Mucosa of stomach (tissue), 1 donor: ENCODE measurements around the gene PKP2.

ENCODE experiments used
- H3K27me3 ChIP-seq: one replicate; pipeline ENCODE4 v1.7.0; 2013; ENCODE audit warnings: mild to moderate bottlenecking, low read length; ENCODE audit not compliant: control insufficient read depth, insufficient read depth
- H3K36me3 ChIP-seq: one replicate; pipeline ENCODE4 v1.7.0; 2013; ENCODE audit warnings: low read length; ENCODE audit not compliant: control insufficient read depth, insufficient read depth
- H3K4me1 ChIP-seq: one replicate; pipeline ENCODE4 v1.7.0; 2013; ENCODE audit warnings: mild to moderate bottlenecking, low read length; ENCODE audit not compliant: control insufficient read depth, insufficient read depth
- H3K4me3 ChIP-seq: one replicate; pipeline ENCODE4 v1.7.0; 2013; ENCODE audit warnings: low read length
- H3K9ac ChIP-seq: one replicate; pipeline ENCODE4 v1.7.0; 2013; ENCODE audit warnings: mild to moderate bottlenecking, low read length, moderate library complexity
- H3K9me3 ChIP-seq: one replicate; pipeline ENCODE4 v1.7.0; 2013; ENCODE audit warnings: mild to moderate bottlenecking, low read length, moderate library complexity; ENCODE audit not compliant: control insufficient read depth
- donor health status: Pancreatic carcinoma.

PKP2 gene

GRCh38 chr12:32788405-32788804, 108.2 kb downstream of the PKP2 start:
- Histone ChIP-seq H3K9ac (no peak overlapping the region), H3K27me3 (no peaks in the 10 kb centered on the region), H3K4me3 (no peak overlapping the region), H3K9me3 (no peaks in the 10 kb centered on the region), H3K36me3 (no peaks in the 10 kb centered on the region), H3K4me1 (no peaks in the 10 kb centered on the region)

- H3K4me3 ChIP-seq = no peak overlapping the region
- H3K36me3 ChIP-seq = no peaks in the 10 kb centered on the region
- H3K4me1 ChIP-seq = no peaks in the 10 kb centered on the region
- no peaks in the 10 kb centered on the region for H3K27me3 ChIP-seq
- no peak overlapping the region for H3K9ac ChIP-seq
- H3K9me3 ChIP-seq = no peaks in the 10 kb centered on the region
Observed at GRCh38 chr12:32785557-32785956, 111.0 kb downstream of the PKP2 start.

GRCh38 chr12:32783029-32783428, 113.5 kb downstream of the PKP2 start:
- H3K27me3 ChIP-seq = no peaks in the 10 kb centered on the region
- no peaks in the 10 kb centered on the region for H3K4me1 ChIP-seq

GRCh38 chr12:32780071-32780470, 116.5 kb downstream of the PKP2 start:
- Histone ChIP-seq H3K9me3 (no peaks in the 10 kb centered on the region), H3K27me3 (no peaks in the 10 kb centered on the region), H3K36me3 (no peaks in the 10 kb centered on the region), H3K4me3 (no peak overlapping the region), H3K9ac (no peak overlapping the region), H3K4me1 (peaks cover 9% of the 10 kb centered on the region)

More at GRCh38 chr12:32783029-32783428, 113.5 kb downstream of the PKP2 start:
- H3K9ac ChIP-seq = no peak overlapping the region
- no peak overlapping the region for H3K4me3 ChIP-seq
- H3K9me3 ChIP-seq = no peaks in the 10 kb centered on the region
- H3K36me3 ChIP-seq = no peaks in the 10 kb centered on the region

GRCh38 chr12:32777691-32778175, 118.8 kb downstream of the PKP2 start:
- Histone ChIP-seq H3K36me3 (no peaks in the 10 kb centered on the region), H3K4me1 (peaks cover 9% of the 10 kb centered on the region), H3K4me3 (no peak overlapping the region), H3K27me3 (no peaks in the 10 kb centered on the region), H3K9me3 (no peaks in the 10 kb centered on the region), H3K9ac (no peak overlapping the region)

- Histone ChIP-seq H3K9me3 (no peaks in the 10 kb centered on the region), H3K27me3 (no peaks in the 10 kb centered on the region), H3K9ac (no peak overlapping the region), H3K36me3 (no peaks in the 10 kb centered on the region), H3K4me3 (no peak overlapping the region), H3K4me1 (peaks cover 9% of the 10 kb centered on the region)
Observed at GRCh38 chr12:32777159-32777558, 119.4 kb downstream of the PKP2 start.

- no peak overlapping the region for H3K4me3 ChIP-seq
Observed at GRCh38 chr12:32776258-32776657, 120.3 kb downstream of the PKP2 start.

GRCh38 chr12:32773691-32774090, 122.9 kb downstream of the PKP2 start:
- peaks cover 13% of the 10 kb centered on the region for H3K4me1 ChIP-seq
- H3K4me3 ChIP-seq = no peak overlapping the region
- no peaks in the 10 kb centered on the region for H3K36me3 ChIP-seq
- H3K9ac ChIP-seq = no peak overlapping the region
- no peaks in the 10 kb centered on the region for H3K27me3 ChIP-seq
- H3K9me3 ChIP-seq = no peaks in the 10 kb centered on the region

More at GRCh38 chr12:32776258-32776657, 120.3 kb downstream of the PKP2 start:
- Histone ChIP-seq H3K9ac (no peak overlapping the region), H3K4me1 (peaks cover 10% of the 10 kb centered on the region), H3K9me3 (no peaks in the 10 kb centered on the region), H3K27me3 (no peaks in the 10 kb centered on the region), H3K36me3 (no peaks in the 10 kb centered on the region)

GRCh38 chr12:32770141-32770540, 126.4 kb downstream of the PKP2 start:
- Histone ChIP-seq H3K9me3 (no peaks in the 10 kb centered on the region), H3K4me3 (no peak overlapping the region), H3K27me3 (no peaks in the 10 kb centered on the region), H3K9ac (no peak overlapping the region), H3K4me1 (peaks cover 4% of the 10 kb centered on the region), H3K36me3 (no peaks in the 10 kb centered on the region)

GRCh38 chr12:32768518-32768917, 128.1 kb downstream of the PKP2 start:
- Histone ChIP-seq H3K4me1 (peaks cover 4% of the 10 kb centered on the region), H3K36me3 (no peaks in the 10 kb centered on the region), H3K4me3 (no peak overlapping the region), H3K9ac (no peak overlapping the region), H3K9me3 (no peaks in the 10 kb centered on the region), H3K27me3 (no peaks in the 10 kb centered on the region)

GRCh38 chr12:32765906-32766305, 130.7 kb downstream of the PKP2 start:
- no peaks in the 10 kb centered on the region for H3K9me3 ChIP-seq
- no peaks in the 10 kb centered on the region for H3K4me1 ChIP-seq
- H3K9ac ChIP-seq = no peak overlapping the region
- no peak overlapping the region for H3K4me3 ChIP-seq
- H3K27me3 ChIP-seq = no peaks in the 10 kb centered on the region
- H3K36me3 ChIP-seq = no peaks in the 10 kb centered on the region

GRCh38 chr12:32761716-32762115, 134.9 kb downstream of the PKP2 start:
- no peak overlapping the region for H3K9ac ChIP-seq
- no peak overlapping the region for H3K4me3 ChIP-seq
- H3K36me3 ChIP-seq = no peaks in the 10 kb centered on the region
- H3K4me1 ChIP-seq = no peaks in the 10 kb centered on the region
- no peaks in the 10 kb centered on the region for H3K9me3 ChIP-seq
- H3K27me3 ChIP-seq = no peaks in the 10 kb centered on the region

- no peak overlapping the region for H3K4me3 ChIP-seq
- no peaks in the 10 kb centered on the region for H3K9me3 ChIP-seq
- H3K27me3 ChIP-seq = no peaks in the 10 kb centered on the region
- no peak overlapping the region for H3K9ac ChIP-seq
- H3K4me1 ChIP-seq = peaks cover 13% of the 10 kb centered on the region
- no peaks in the 10 kb centered on the region for H3K36me3 ChIP-seq
Observed at GRCh38 chr12:32757157-32757556, 139.4 kb downstream of the PKP2 start.
